Measurements from ENCODE around the gene GPC5. TPM values are rescaled to one million over a fixed set of nuclear protein-coding genes. Genes with fewer than 3 reads are reported as not detected.

The GPC5 gene
- total RNA-seq, 1 donor from 2014 or later = 10.2 TPM

DNA sequence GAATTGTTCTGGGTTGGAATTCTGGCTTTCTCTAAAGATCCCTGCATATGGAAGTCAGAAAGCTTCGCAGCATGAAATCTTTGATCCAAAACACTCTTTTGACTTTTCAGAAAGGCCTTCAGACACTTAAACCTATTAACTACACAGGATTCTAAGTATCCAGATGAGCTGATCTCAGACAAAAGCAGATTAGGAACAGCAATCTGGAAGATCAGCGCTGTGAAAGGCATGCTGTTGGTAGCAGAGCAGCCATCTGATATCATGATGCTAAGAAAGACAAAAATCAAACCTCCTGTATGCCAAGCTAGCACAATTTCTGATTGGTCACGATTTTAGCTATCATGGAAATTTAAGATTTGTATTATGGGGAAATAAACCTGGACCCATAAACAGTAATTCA lies 589.9 kb downstream of the GPC5 start:
- no peak for TF ChIP-seq CTCF (IDR thresholded peaks at IDR 0.05; ENCODE audit: partially characterized antibody, unreplicated experiment)
- H3K27ac Mint-ChIP-seq (ENCODE audit: unreplicated experiment) = no peak overlapping the region

GRCh38 chr13:92012787-92013186 lies 614.4 kb downstream of the GPC5 start:
- Mint-ChIP-seq H3K27me3 (ENCODE audit: unreplicated experiment) (no peaks in the 10 kb centered on the region), H3K27ac (ENCODE audit: unreplicated experiment) (no peak overlapping the region), H3K4me3 (ENCODE audit: unreplicated experiment) (no peak overlapping the region), H3K4me1 (ENCODE audit: low read depth, unreplicated experiment) (no peaks in the 10 kb centered on the region), H3K9me3 (ENCODE audit: unreplicated experiment) (no peaks in the 10 kb centered on the region), H3K36me3 (ENCODE audit: unreplicated experiment) (no peaks in the 10 kb centered on the region)
- DNase-seq = no peak
- no peak for TF ChIP-seq CTCF (IDR thresholded peaks at IDR 0.05; ENCODE audit: partially characterized antibody, unreplicated experiment)

More for the DNA sequence above, 589.9 kb downstream of the GPC5 start:
- Mint-ChIP-seq H3K4me3 (ENCODE audit: unreplicated experiment) (no peak overlapping the region), H3K4me1 (ENCODE audit: low read depth, unreplicated experiment) (no peaks in the 10 kb centered on the region), H3K9me3 (ENCODE audit: unreplicated experiment) (no peaks in the 10 kb centered on the region), H3K27me3 (ENCODE audit: unreplicated experiment) (no peaks in the 10 kb centered on the region), H3K36me3 (ENCODE audit: unreplicated experiment) (no peaks in the 10 kb centered on the region)
- no peak for DNase-seq

DNA sequence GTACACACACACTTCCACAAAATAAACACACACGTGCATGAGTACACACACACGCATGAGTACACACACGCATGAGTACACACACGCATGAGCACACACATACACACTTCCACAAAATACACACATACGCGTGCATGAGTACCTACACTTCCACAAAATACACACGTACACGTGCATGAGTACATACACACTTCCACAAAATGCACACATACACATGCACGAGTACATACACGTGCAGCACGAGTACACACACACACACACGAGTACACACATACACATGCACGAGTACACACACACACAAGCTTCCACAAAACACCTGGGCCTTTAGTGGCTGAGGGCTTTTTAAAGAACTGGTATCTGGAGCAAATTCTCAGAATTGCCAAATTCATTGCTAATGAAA lies 619.3 kb downstream of the GPC5 start:
- H3K4me3 Mint-ChIP-seq (ENCODE audit: unreplicated experiment) = no peak overlapping the region
- no peaks in the 10 kb centered on the region for H3K4me1 Mint-ChIP-seq (ENCODE audit: low read depth, unreplicated experiment)
- no peak overlapping the region for H3K27ac Mint-ChIP-seq (ENCODE audit: unreplicated experiment)
- DNase-seq = no peak
- no peaks in the 10 kb centered on the region for H3K36me3 Mint-ChIP-seq (ENCODE audit: unreplicated experiment)
- H3K27me3 Mint-ChIP-seq (ENCODE audit: unreplicated experiment) = no peaks in the 10 kb centered on the region
- no peaks in the 10 kb centered on the region for H3K9me3 Mint-ChIP-seq (ENCODE audit: unreplicated experiment)
- no peak for TF ChIP-seq CTCF (IDR thresholded peaks at IDR 0.05; ENCODE audit: partially characterized antibody, unreplicated experiment)

GRCh38 chr13:92028695-92029094 lies 630.3 kb downstream of the GPC5 start:
- Mint-ChIP-seq H3K27me3 (ENCODE audit: unreplicated experiment) (no peaks in the 10 kb centered on the region), H3K4me1 (ENCODE audit: low read depth, unreplicated experiment) (peaks cover 2% of the 10 kb centered on the region), H3K27ac (ENCODE audit: unreplicated experiment) (no peak overlapping the region), H3K36me3 (ENCODE audit: unreplicated experiment) (no peaks in the 10 kb centered on the region), H3K9me3 (ENCODE audit: unreplicated experiment) (no peaks in the 10 kb centered on the region), H3K4me3 (ENCODE audit: unreplicated experiment) (no peak overlapping the region)
- DNase-seq = no peak
- TF ChIP-seq CTCF (IDR thresholded peaks at IDR 0.05; ENCODE audit: partially characterized antibody, unreplicated experiment) = no peak

DNA sequence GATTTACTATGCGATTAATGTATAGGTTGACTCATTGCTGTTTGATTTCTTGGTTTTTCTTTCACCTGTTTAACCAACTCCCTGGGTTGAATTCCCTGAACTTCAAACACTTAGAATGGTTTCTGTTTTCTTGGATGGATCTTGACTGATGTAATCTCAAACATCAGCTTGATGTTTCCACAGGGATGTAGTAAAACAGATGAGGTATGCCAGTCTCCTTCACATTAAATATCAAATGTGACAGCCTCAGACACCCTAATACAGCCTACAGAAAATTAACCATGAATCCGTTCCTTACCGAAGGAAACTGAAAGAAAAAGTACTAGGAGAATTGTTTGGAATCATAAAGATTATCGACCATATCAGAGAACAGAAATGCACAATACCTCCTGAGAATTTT lies 631.2 kb downstream of the GPC5 start:
- no peaks in the 10 kb centered on the region for H3K36me3 Mint-ChIP-seq (ENCODE audit: unreplicated experiment)
- no peaks in the 10 kb centered on the region for H3K27me3 Mint-ChIP-seq (ENCODE audit: unreplicated experiment)
- H3K4me3 Mint-ChIP-seq (ENCODE audit: unreplicated experiment) = no peak overlapping the region
- H3K27ac Mint-ChIP-seq (ENCODE audit: unreplicated experiment) = no peak overlapping the region
- TF ChIP-seq CTCF (IDR thresholded peaks at IDR 0.05; ENCODE audit: partially characterized antibody, unreplicated experiment) = no peak
- H3K4me1 Mint-ChIP-seq (ENCODE audit: low read depth, unreplicated experiment) = peaks cover 2% of the 10 kb centered on the region
- DNase-seq = no peak
- no peaks in the 10 kb centered on the region for H3K9me3 Mint-ChIP-seq (ENCODE audit: unreplicated experiment)

Measured in glutamatergic neuron (in vitro differentiated cells).